ENCODE results near the gene COG7.

GRCh38 chr16:23348579-23349469, 104.2 kb downstream of the COG7 start:
- TF ChIP-seq, protein P1, sequence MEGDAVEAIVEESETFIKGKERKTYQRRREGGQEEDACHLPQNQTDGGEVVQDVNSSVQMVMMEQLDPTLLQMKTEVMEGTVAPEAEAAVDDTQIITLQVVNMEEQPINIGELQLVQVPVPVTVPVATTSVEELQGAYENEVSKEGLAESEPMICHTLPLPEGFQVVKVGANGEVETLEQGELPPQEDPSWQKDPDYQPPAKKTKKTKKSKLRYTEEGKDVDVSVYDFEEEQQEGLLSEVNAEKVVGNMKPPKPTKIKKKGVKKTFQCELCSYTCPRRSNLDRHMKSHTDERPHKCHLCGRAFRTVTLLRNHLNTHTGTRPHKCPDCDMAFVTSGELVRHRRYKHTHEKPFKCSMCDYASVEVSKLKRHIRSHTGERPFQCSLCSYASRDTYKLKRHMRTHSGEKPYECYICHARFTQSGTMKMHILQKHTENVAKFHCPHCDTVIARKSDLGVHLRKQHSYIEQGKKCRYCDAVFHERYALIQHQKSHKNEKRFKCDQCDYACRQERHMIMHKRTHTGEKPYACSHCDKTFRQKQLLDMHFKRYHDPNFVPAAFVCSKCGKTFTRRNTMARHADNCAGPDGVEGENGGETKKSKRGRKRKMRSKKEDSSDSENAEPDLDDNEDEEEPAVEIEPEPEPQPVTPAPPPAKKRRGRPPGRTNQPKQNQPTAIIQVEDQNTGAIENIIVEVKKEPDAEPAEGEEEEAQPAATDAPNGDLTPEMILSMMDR (IDR thresholded peaks at IDR 0.05): no peak
- TF ChIP-seq POLR2A (IDR thresholded peaks at IDR 0.05): no peak
